NK-92 (cell line): ENCODE results near the gene GGTLC2.
"Not testable (repeated sequence)": the region's sequence is repeated elsewhere in the genome, so short reads cannot be mapped to it uniquely, and the experiment has no call there.

Experiments
- DNase-seq: peaks from one replicate; lab custom pipeline; 2025; ENCODE audit not compliant: unreplicated experiment; lab: John Stamatoyannopoulos, UW

GGTLC2 gene

DNA sequence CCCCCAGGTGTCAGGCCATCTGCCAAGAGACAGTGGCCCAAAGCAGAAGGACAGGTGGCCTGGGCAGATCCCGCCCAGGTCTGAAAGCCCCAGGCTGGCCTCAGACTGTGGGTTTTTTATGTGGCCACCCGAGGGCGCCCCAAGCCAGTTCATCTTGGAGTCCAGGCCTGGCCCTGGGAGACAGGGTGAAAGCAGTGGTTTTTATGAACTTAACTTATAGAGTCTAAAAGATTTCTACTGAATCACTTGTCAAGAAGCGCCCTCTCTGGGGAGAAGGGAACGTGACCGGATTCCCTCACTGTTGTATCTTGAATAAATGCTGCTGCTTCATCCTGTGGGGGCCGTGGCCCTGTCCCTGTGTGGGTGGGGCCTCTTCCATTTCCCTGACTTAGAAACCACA, 8.2 kb upstream of the GGTLC2 start:
- not testable (repeated sequence) for DNase-seq

DNA sequence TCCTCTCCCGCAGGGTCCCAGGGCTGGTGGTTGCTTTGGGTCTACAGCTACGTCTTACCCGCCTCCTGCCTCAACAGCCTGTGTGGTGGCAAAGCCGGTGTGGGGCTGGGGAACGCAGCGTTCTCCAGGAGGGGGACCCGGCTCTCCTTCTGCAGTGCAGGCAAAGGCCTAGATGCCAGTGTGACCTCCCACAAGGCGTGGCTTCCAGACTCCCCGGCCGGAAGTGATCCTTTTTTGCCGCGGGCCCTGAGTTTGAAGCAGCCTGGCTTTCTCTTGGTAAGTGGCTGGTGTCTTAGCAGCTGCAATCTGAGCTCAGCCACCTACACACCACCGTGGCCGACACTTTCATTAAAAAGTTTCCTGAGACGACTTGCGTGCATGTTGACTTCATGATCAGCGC, 6.1 kb upstream of the GGTLC2 start:
- not testable (repeated sequence) for DNase-seq

DNA sequence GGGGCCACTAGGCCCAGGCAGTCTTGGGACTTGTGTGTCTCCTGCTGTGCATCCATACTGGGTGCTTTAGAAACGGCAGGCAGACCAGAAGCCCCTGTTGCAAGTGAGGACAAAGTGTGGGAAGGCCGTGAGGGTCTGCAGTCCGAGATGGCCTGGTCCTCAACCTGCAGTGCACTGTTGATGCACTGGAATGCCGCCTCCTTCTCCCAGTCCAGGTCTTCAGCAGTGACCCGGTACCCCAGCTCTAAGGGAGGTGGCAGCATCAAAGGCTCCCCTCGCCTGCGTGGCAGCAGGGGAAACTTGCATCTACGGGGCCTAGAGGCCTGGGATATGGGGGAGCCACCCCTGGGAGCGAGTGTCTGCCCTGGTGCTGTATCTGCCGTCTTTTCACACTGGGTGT, 2.2 kb upstream of the GGTLC2 start:
- DNase-seq, result not testable (repeated sequence)

DNA sequence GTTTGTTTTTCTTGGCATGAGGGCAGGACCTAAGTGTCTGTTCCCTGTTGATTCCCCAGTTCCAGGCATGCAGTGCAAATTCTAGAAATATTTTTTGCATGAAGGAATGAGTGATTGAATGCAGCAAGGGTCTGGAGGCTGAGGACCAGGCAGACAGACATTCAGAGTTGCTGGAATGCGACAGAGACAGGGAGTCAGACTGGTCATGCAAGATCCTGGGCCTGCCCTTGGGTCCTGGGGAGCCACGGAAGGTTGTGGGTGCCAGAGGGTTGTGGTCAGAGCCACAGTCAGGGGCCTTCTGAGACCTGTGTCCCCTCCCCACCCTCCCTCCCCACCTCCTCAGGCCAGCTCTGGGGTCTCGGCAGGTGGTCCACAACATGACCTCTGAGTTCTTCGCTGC, 1.6 kb downstream of the GGTLC2 start:
- DNase-seq, result not testable (repeated sequence)

DNA sequence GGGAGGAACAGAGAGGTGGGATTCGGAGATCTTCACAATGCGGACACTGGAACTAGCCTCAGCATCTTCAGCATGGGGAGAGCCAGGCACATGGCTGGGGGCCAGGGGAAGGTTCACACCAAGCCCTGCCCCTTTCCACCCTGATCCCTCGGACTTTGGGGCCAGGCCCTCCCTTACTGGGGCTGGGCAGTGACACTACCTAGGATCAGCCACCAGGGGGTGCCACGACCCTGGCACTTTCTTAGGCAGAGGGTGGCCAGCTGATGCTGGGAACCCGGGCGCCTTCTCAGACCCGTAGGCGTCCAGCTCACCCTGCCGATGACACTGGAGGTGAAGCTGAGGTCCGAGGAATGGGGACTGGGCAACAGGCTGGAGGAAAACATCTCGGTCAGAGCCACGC, 3.5 kb downstream of the GGTLC2 start:
- not testable (repeated sequence) for DNase-seq

DNA sequence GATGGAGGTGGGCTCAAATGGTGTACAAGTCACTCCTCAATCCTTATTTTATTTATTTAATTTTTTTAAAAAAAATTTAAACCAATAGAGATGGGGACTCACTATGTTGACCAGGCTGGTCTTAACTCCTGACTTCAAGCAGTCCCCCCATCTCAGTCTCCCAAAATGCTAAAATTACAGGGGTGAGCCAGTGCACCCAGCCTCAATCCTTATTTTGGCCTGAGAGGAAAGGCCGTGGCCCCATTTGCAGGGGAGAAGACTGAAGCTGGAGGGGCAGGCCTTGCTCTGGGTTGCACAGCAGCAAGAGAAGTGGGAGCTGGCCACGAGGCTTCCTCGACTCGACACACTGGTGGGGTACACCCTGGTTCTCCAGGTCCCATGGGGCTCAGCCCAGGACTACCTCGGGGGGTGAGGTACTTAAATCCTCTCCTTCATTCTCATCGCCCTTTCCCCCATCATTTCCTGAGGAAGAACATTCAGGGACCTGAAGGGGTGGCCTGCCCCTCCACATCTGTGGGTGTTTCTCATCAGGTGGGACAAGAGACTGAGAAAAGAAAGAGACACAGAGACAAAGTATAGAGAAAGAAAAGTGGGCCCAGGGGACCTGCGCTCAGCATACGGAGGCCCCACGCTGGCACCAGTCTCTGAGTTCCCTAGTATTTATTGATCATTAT, 4.6 kb downstream of the GGTLC2 start:
- DNase-seq, result not testable (repeated sequence)

DNA sequence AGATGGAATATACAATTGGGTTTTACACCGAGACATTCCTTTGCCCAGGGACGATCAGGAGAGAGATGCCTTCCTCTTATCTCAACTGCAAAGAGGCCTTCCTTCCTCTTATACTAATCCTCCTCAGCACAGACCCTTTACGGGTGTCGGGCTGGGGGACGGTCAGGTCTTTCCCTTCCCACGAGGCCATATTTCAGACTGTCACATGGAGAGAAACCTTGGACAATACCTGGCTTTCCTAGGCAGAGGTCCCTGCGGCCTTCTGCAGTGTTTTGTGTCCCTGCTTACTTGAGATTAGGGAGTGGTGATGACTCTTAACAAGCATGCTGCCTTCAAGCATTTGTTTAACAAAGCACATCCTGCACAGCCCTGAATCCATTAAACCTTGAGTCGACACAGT, 5.3 kb downstream of the GGTLC2 start:
- DNase-seq, result not testable (repeated sequence)

DNA sequence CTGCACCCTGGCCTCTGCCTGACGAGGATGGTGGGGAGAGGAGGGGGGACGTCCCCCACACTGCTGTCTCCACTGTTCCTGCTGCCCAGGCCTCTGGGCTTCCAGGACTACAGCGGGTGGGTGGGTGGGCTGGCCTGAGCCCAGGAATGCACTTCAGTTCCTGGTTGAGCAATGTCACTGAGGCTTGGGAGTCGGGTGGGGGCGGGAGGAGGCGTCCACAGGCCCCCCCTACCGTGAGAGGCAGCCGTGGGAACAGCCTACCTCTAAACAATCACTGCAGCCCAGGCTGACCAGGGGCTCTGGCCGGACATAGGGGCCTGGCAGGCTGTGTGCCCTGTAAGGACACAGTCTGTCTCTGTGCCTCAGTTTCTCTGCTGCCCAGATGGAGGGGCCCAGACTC, 6.0 kb downstream of the GGTLC2 start:
- not testable (repeated sequence) for DNase-seq

DNA sequence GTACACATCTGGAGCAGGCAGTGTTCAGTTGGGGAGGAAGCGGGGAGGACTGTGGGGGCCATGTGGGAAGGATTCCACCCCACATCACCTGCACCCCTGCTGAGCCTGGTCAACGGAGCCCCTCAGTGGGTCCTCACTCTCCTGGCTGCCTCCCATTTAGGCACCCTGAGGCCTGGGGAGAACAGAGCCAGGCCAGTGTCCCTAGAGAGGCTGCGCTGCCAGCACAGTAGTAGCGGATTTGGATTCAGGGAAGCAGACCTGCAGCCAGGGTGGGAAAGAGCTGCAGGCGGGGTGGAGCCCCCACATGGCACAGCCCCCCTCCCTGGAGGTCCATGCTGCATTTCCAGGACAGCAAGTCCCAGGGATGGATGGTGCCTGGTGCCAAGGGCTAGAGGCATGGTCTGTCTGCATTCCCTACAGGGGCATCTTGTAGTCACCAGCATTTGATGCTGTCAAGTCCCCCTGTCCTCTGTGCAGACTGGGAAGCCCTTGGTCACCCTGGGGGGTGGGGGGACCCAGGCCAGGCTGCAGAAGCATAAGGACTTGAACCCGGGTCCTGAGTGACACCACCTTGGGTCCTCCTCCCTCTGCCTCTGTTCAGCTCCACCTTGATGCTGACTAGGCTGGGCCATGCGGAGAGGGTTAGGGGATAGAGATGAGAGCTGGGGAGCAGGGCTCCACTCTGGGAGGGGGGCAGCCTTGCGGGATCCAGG, 6.5 kb downstream of the GGTLC2 start:
- DNase-seq, result not testable (repeated sequence)

DNA sequence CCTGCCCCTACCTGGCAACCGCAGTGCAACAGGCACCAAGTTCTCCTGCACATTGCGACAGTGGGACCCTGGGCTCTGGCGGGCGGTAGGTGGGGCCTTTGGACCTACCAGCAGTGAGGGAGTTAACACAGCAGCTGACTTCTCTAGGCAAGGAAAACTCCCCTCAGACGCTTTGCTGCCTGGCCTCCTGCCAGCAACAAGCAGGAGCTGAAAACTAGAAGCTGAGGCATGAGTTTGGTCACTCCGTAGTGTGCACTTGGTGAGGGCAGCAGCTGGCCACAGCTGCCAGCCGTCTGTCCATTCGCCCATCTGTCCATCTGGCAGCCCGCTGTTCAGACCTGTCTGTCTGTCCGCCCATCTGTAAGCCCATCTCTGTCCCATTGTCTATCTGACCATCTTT, 7.2 kb downstream of the GGTLC2 start:
- not testable (repeated sequence) for DNase-seq

DNA sequence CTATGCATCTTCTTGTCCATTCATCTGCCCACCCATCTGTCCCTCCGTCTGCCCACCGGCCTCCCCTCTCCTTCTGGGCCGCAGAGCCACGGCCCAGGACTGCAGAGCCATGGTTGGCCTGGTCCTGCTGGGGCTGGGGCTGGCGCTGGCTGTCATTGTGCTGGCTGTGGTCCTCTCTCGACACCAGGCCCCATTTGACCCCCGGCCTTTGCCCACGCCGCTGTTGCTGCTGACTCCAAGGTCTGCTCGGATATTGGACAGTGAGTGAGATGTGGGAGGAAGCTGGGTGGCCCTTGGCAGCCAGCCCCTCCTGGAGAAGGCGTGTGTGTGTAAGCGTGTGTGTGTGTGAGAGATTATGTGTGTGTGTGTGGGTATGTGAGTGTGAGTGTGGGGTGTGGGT, 7.7 kb downstream of the GGTLC2 start:
- not testable (repeated sequence) for DNase-seq

DNA sequence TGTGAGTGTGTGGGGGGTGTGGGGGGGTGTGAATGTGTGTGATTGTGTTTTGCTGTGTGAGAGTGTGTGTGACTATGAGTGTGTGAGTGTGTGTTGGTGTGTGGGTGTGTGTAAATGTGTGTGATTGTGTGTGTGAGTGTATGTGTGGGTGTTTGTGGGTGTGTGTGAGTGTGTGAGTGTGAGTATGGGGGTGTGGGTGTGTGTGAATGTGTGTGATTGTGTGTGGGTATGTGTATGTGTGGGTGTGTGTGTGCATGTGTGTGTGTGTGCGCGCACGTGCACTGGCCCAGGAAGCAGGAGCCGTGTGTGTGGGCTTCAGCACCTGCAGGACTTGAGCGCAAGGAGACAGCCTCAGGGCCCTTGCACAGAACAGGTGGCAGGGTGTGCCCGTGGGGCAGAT, 8.2 kb downstream of the GGTLC2 start:
- DNase-seq, result not testable (repeated sequence)

DNA sequence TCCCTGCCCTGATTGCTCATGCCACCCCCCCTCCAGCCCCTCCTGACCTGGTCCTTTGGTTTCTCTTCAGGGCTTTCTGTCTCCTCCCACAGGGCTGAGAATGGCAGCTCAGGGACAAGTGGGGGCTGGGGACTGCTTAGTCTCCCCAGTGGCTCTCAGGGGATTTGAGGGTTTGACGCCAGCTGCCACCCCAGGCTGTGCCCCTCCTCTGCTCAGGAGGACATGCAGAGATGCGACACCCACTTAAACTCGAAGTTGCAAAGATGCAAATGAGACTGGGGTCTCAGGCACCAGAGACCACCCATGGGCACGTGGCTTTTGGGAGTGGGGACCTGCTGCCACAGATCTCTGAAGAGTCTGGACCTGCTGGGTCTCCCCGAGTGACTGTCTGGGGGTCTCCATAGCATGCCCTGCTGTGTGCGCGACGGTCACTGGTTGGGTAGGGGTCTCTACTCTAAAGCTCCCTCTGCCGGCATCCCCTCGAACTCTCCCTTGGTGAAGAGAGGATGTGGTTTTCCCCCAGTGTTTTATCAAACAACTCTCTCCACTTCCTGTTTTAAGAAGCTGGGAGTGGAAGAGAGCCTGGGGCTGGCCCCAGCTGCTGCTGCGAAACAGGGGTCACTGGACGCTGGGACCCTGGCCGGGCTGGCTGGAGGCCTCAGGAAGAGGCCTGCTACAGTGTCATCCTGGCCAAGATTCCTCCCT, 9.4 kb downstream of the GGTLC2 start:
- DNase-seq, result not testable (repeated sequence)

DNA sequence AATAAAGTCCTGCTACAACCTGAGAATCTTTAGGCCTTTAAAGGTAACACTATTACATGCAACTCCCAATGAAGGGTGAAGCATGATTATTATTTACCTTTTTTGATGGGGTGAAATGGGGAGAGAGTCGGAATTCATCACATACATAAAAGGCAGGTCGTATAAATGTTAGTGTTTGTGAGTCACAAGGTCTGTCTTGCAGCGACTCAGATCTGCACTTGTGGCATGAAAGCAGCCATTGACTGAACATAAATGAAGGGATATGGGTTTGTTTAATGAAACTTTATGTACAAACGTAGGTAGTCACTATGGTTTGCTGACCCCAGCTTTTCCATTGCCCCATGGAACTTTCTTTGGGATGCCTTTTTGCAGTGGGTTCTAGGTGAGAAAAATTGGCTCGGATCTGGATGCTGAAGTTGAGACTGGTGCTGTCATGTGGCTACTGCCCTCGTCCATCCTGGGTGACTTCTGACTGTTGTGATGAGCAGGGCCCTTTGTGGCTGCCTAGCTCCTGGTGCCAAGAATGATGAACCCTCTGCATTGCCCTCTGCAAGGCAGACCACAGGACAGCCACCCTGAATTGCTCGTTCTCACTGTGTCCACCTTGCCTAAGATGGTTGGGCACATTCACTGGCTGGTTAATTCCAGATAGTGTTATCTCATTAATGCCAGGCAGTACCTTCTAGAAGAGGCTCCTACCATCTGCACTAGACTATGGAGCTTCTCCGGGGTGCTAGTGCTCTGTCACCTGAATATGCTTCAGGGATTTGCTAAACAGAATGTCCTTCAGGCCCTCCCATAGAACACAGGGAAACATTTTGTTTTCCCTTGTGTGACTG, 11.3 kb downstream of the GGTLC2 start:
- DNase-seq, result no peak

DNA sequence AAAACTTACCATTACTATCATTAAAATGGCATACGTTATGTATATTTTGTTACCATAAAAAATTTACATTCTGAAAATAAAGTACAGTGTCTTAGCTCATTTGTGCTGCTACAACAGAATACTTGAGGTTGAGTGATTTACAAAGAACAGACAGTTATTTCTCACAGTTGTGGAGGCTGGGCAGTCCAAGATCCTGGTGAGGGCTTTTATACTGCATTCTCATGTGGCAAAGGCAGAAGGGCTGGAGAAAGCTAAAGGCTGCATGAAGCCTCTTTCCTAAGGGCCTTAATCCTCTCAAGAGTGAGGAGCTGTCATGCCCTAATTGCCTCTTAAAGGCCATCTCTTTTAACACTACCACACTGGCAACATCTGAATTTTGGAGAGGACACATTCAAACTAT, 13.3 kb downstream of the GGTLC2 start:
- DNase-seq, result no peak

DNA sequence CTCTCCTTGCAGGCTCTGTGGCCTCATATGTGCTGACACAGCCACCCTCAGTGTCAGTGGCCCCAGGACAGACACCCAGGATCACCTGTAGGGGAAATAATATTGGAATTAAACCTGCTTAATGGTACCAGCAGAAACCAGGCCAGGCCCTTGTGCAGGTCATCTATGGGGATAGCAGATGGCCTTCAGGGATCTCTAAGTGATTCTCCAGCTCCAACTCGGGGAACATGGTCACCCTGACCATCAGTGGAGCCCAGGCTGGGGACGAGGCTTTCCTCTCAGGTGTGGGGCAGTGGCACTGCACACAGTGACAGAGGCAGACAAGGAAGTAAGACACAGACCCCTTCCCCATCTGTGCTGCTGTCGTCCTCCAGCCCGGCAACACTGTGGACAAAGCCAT, 16.9 kb downstream of the GGTLC2 start:
- no peak for DNase-seq

DNA sequence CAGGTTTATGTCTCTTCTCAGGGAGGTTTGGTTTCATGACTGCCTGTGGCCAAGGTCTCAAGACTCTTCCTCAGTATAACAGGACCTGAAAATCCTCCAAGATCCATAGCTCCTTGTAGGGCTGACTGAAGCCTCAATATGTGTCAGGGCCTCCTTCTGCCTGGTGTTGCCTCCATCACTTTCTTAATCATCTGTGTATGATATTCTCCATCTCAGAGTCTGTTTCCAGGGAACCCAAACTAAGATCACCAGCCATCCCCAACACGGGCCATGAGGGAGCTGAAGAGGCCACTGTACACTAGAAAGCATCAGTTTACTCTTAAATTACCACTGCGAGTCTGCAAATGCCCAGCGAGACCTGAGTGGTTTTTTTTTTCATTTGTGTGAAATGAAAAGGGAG, 17.7 kb downstream of the GGTLC2 start:
- no peak for DNase-seq

DNA sequence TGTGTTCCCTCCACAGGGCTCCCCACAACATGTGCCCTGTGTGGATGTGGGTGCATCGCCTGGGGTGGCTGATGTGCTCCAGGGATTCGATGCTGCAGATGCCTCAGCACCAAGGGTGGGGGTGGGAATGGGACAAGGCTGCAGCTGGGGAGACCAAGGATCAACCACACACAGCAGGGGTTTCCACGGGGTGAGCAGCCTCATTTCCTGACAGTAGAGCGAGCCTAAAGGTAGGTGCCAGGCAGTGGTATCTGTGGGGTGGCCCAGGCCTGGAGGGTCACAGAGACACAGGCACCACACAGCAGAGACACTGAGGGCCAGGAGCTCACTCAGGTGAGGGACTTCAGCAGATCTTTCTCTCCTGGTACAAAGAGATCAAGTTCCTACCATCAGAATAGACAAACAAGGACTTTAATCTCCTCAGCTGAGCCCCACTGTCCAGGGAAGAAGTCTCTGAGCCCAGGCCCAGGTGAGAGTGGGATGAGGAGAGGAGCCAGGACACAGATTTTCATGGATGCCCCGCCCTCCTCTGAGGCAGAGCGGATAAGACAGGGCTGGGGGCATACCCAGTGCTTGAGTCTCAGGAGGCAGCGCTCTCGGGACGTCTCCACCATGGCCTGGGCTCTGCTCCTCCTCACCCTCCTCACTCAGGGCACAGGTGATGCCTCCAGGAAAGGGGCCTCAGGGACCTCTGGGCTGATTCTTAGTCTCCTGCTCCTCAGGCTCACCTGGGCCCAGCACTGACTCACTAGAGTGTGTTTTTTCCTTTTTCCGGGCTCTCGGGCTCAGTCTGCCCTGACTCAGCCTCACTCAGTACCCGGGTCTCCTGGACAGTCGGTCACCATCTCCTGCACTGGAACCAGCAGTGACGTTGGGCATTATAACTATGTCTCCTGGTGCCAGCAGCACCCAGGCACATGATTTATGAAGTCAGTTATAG, 19.7 kb downstream of the GGTLC2 start:
- no peak for DNase-seq

DNA sequence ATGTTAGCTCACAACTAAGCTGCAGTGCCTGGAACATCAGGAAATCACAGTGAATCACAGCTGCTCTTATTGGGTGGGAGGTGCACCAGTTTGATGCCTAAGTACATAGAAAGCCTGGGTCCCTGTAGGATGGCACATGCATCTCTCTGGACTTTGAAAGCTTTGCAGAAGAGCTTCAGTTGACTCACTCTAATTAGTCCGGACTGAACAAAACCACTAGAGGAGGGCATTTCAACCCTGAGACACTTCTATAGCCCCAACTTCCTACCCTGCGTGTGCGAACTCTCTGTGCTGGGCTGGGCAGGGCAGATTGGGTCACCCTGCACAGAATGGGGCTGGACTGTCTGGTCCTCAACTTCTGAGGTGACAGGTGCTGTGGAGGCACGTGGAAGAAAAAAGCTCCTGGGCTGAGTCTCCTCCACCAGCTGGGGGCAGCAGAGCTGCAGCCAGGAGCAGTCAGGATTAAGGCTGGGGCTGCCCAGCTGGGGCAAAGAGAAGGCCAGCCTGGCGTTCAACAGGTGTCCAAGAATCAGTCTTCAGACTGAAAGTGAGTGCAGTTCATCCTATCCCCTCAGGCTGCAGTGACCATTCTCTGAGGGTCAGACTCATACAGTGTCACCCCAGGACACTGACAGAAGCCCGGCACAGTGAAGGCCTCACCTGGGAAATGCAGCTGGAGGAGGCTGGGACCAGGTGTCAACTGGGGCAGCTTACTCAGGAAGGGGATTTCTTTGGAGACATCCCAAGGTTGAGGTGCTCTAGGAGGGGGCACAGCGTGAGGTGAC, 22.1 kb downstream of the GGTLC2 start:
- no peak for DNase-seq
